Subcutaneous adipose tissue (tissue), 4 donors: ENCODE results near the gene PRKCB. TPM values are rescaled to one million over a fixed set of nuclear protein-coding genes. Genes with fewer than 3 reads are reported as not detected.

Experiments used
- total RNA-seq, 4 donors: library from RNA; depleted of rRNA; stranded (reverse); fragments of >200 nt; gene quantifications; one replicate each; pipeline ENCODE4 v1.1.0, GENCODE V29; 2016
- TF ChIP-seq, protein P1 (sequence below): fragments of 450-650 bp; IDR thresholded peaks from one replicate; pipeline ENCODE4 v1.5.1; 2016; ENCODE audit warnings: low read depth, mild to moderate bottlenecking, control low read depth, antibody characterized with exemption, moderate library complexity

PRKCB gene
- total RNA-seq, 4 donors from 2014 or later: 3.4 to 16.5 (median 5.7) TPM

DNA sequence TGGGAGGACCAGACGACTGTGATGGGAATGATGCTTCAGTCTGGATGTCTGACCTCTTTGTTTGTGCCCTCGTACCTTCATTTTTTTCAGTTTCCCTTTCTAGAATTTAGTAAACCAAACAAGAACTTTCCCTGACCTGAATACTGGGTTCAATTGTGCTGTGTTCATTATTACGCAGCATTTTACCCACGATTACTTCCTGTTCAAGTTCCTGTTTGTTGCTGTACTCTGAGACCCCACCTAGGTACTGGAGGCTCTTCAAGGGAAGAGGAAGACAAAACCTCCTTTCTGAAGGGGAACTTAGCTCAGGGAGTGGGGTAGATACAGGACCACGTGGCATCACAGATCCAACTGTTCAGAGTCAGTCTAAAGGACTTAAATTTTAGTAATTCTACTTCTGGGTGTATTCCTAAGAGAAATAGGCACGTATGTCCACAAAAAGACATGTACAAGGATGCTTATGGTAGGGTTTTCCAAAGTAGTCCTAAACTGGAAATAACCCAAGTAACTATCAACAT is 9.2 kb upstream of the PRKCB start:
- TF ChIP-seq, protein P1, sequence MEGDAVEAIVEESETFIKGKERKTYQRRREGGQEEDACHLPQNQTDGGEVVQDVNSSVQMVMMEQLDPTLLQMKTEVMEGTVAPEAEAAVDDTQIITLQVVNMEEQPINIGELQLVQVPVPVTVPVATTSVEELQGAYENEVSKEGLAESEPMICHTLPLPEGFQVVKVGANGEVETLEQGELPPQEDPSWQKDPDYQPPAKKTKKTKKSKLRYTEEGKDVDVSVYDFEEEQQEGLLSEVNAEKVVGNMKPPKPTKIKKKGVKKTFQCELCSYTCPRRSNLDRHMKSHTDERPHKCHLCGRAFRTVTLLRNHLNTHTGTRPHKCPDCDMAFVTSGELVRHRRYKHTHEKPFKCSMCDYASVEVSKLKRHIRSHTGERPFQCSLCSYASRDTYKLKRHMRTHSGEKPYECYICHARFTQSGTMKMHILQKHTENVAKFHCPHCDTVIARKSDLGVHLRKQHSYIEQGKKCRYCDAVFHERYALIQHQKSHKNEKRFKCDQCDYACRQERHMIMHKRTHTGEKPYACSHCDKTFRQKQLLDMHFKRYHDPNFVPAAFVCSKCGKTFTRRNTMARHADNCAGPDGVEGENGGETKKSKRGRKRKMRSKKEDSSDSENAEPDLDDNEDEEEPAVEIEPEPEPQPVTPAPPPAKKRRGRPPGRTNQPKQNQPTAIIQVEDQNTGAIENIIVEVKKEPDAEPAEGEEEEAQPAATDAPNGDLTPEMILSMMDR: no peak

- TF ChIP-seq, protein P1: no peak
Measured at GRCh38 chr16:23827057-23827456, 8.7 kb upstream of the PRKCB start.

DNA sequence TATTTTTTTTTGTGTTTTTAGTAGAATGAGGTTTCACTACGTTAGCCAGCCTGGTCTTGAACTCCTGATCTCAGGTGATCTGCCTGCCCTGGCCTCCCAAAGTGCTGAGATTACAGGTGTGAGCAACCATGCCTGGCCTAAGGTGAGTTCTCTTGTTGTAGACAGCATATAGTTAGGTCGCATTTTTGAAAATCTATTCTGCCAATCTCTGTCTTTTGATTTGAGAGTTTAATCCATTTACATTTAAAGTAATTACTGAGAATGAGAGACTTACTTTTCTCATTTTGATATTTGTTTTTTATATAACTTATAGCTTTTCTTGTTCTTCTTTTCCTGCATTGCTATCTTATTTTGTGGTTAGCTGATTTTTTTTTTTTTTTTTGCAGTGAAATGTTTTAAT is 6.3 kb upstream of the PRKCB start:
- TF ChIP-seq, protein P1: no peak

GRCh38 chr16:23830276-23830675 is 5.5 kb upstream of the PRKCB start:
- TF ChIP-seq, protein P1: no peak

DNA sequence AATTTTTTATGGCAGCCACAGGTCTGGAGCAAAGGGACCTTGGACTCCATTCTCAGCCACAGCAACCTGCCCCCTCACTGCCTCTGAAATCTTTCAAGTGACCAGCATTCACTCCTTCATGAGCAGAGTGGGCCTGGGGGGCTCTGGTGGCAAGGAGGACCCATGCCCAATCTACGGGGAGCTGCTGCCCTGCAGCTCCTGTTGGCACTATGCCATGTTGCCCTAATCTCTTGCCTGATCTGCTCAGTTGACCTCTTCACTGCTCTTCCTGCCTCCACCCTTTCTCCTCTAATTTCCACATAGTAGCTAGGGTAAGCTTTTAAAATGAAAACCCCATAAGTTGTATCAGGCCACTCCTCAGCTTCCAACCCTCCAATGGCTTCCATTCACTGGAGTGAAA is 2.9 kb upstream of the PRKCB start:
- TF ChIP-seq, protein P1: no peak

DNA sequence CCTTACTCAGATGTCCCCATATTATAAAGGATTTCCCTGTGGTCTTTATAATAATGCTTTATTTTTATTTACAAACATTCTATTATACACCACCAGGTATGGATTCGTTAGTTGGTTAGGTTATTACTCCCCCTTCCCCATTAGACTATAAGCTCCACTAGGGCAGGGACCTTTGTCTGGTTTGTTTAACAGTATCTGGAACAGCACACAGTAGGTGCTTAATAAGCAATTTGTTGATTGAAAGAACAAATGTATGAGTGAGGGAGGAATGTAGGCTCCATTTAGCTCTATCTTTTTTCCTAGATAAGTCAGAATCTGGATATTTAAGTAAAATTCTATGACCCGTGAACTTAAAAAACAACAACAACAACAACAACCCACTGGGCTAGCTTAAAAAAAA is 2.3 kb upstream of the PRKCB start:
- TF ChIP-seq, protein P1: no peak

DNA sequence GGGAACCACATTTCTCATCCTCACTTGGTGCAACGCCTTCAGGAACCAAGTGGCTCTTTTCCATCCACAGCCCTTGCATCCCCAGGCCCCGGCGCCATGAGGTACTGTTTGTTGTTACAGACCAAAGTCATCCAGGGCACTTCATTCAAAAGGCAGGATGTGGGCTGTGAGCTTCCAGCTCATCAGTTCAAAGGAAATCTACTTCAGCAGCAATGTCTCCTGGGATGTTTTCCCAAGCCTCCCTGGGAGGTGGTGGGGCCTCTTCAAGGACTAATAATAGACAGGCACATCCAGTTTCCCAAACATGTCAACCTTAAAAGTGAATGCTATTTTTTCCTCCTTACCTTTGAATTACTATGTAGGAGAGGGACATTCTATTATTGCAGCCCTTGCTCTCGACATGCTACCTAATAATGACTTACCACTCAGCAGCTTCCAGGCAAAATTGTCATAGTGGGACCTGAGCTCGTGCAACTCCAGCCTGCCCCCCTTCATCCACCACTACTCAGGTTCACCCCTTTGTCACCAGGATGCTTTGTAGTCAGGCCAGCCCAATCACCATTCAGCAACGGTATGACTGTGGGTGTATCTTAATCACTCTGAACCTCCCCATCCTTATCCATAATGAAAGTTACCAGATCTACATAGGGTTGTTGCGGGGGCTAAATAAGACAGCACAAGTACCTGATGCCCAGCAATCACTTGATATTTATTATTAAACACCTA is 1.7 kb upstream of the PRKCB start:
- TF ChIP-seq, protein P1: no peak
